ENCODE results near the gene EHD1. TPM values are rescaled to one million over a fixed set of nuclear protein-coding genes. Genes with fewer than 3 reads are reported as not detected.

The EHD1 gene
- total and polyA plus RNA-seq, 9 of the 15 experiments (the other 6 are each of a cell fraction or from before 2014, with no cell fraction given) = 0.46 to 65.0 (median 16.4) TPM

DNA sequence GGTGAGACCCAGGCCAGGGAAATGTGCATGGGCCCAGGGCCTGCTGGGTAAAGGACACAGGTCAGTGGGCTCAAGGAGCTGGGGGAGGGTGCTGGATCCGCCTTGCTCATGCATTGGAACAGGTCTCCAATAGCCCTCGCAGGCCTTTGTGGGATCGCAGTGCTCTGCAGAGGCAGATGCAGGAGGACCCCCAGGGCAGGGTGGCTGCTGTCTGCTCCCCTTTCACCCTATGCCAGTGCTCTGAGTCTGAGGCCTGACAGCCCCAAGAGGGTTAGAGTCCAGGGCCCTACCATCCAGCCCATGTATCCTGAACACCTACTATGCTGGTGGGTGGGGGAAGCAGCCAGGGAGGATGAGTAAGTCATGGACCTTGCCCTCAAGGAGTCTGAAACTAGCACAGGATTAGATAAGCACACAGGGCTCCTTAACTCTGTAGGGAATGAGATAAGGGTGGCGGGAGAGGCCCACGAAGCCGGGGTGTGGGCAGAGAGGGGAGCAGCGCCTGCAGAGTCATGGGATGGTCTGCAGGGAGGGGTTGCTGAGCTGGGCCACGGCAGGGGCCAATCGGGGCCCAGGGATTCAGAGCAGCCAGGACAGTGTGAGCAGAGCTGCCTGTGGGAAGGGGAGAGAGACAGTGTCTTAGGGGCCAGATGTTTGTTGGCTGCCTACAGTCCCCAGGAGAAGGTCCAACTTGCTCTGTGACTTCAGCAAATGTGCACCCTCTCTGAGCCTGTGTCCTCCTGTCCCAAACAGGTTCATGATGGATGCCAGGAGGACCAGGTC lies 10.5 kb upstream of the EHD1 start (continued):
- TF ChIP-seq, protein P1, sequence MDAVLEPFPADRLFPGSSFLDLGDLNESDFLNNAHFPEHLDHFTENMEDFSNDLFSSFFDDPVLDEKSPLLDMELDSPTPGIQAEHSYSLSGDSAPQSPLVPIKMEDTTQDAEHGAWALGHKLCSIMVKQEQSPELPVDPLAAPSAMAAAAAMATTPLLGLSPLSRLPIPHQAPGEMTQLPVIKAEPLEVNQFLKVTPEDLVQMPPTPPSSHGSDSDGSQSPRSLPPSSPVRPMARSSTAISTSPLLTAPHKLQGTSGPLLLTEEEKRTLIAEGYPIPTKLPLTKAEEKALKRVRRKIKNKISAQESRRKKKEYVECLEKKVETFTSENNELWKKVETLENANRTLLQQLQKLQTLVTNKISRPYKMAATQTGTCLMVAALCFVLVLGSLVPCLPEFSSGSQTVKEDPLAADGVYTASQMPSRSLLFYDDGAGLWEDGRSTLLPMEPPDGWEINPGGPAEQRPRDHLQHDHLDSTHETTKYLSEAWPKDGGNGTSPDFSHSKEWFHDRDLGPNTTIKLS (IDR thresholded peaks at IDR 0.05; ENCODE audit: borderline replicate concordance, low read depth) = peak; percentile 63; the same call in 1 of the 2 replicates
- no peak for TF ChIP-seq ZKSCAN3 (CRISPR knock-in tag; IDR thresholded peaks at IDR 0.05)
- 0 out of 2 replicates have a peak, but pooled peaks have one; percentile 36 for TF ChIP-seq RUNX1 (IDR thresholded peaks at IDR 0.05; ENCODE audit: low read depth)
- 0 out of 2 replicates have a peak, but pooled peaks have one; percentile 57 for TF ChIP-seq FOXP1 (CRISPR knock-in tag; IDR thresholded peaks at IDR 0.05)
- TF ChIP-seq YBX1 (IDR thresholded peaks at IDR 0.05) = no peak
- TF ChIP-seq, protein P2, sequence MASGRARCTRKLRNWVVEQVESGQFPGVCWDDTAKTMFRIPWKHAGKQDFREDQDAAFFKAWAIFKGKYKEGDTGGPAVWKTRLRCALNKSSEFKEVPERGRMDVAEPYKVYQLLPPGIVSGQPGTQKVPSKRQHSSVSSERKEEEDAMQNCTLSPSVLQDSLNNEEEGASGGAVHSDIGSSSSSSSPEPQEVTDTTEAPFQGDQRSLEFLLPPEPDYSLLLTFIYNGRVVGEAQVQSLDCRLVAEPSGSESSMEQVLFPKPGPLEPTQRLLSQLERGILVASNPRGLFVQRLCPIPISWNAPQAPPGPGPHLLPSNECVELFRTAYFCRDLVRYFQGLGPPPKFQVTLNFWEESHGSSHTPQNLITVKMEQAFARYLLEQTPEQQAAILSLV (tag; IDR thresholded peaks at IDR 0.05) = 0 out of 2 replicates have a peak, but pooled peaks have one; percentile 5
- TF ChIP-seq LEF1 (IDR thresholded peaks at IDR 0.05) = peak; percentile 96
- no peak for TF ChIP-seq RHOXF2B (CRISPR knock-in tag; conservative IDR thresholded peaks at IDR 0.05)
- TF ChIP-seq ILK (tag; IDR thresholded peaks at IDR 0.05; ENCODE audit: borderline replicate concordance, low read depth) = no peak
- TF ChIP-seq ZNF79 (CRISPR knock-in tag; IDR thresholded peaks at IDR 0.05; ENCODE audit: low read depth) = no peak
- TF ChIP-seq ZBTB2 (IDR thresholded peaks at IDR 0.05) = peak; percentile 88
- TF ChIP-seq JUNB (CRISPR knock-in tag; conservative IDR thresholded peaks at IDR 0.05) = no peak
- TF ChIP-seq SMARCC2 (IDR thresholded peaks at IDR 0.05; ENCODE audit: low read depth) = peak; percentile 98
- peak; percentile 88 for TF ChIP-seq PRDM10 (IDR thresholded peaks at IDR 0.05; ENCODE audit: partially characterized antibody)
- TF ChIP-seq NEUROD1 (IDR thresholded peaks at IDR 0.05; ENCODE audit: borderline replicate concordance, low read depth, low read length, partially characterized antibody) = peak; percentile 93
- no peak for TF ChIP-seq ZNF75A (CRISPR knock-in tag; IDR thresholded peaks at IDR 0.05)

All from K562 (cell line).